GM12878 (cell line): ENCODE measurements around the gene TACSTD2. TPM values are rescaled to one million over a fixed set of nuclear protein-coding genes. Genes with fewer than 3 reads are reported as not detected.

Source experiments
- ATAC-seq: fragments of 200-7000 bp; cut with Tn5 transposase; 3 replicates; pipeline ENCODE4 v1.9.1; 2020; ENCODE audit warnings: mild to moderate bottlenecking, moderate library complexity
- BruUV-seq: library from RNA; stranded (reverse); fragments of 400-500 nt; replicated peaks from 2 replicates; lab custom pipeline; 2021; lab: Mats Ljungman, UMichigan
- CTCF ChIA-PET: fragments of 300-600 bp; sonication (Branson Sonifier 250); formaldehyde crosslinking; extraction: SDS; loops from one replicate; lab custom pipeline; 2021; ENCODE audit warnings: inconsistent platforms; lab: Yijun Ruan, JAX
- POLR2A ChIA-PET: fragments of 350-600 bp; formaldehyde crosslinking; extraction: SDS; loops from one replicate; lab custom pipeline; 2021; ENCODE audit warnings: inconsistent platforms; lab: Charles Lee
- RAD21 ChIA-PET: fragments of 300-600 bp; sonication (Branson Sonifier 250); formaldehyde crosslinking; loops from one replicate; lab custom pipeline; 2023; ENCODE audit warnings: antibody characterized with exemption; ENCODE audit not compliant: unreplicated experiment; lab: Charles Lee
- SMC1A ChIA-PET: fragments of 300-600 bp; sonication (Branson Sonifier 250); formaldehyde crosslinking; loops from one replicate; lab custom pipeline; 2023; ENCODE audit not compliant: unreplicated experiment, uncharacterized antibody; lab: Charles Lee
- DNase-seq: peaks from one replicate; pipeline ENCODE4 v3.0.0-alpha.2; 2011; ENCODE audit warnings: low read depth, low spot score
- FAIRE-seq: peaks from 3 replicates; lab custom pipeline; 2011; peaks lifted over from hg19 to GRCh38; lab: Jason Lieb, UNC
- H2AFZ ChIP-seq: 2 replicates; pipeline ENCODE4 v1.6.0; 2011; ENCODE audit warnings: low read depth, low read length, control low read depth; ENCODE audit not compliant: control insufficient read depth
- H3K27ac ChIP-seq: 2 replicates; pipeline ENCODE4 v1.5.1; 2011; ENCODE audit warnings: control low read depth; ENCODE audit not compliant: control insufficient read depth, insufficient read depth
- H3K27me3 ChIP-seq, 2 experiments: replicated peaks in 1 of 2; 2 replicates each; pipeline versions ENCODE4 v1.6.0 to v1.6.1; 2011; ENCODE audit warnings: low read length in 1 of 2; ENCODE audit not compliant: control insufficient read depth in 2 of 2, insufficient read depth in 2 of 2
- H3K36me3 ChIP-seq, 2 experiments: 2 replicates each; pipeline ENCODE4 v1.5.1; 2011; ENCODE audit warnings: low read length in 1 of 2; ENCODE audit not compliant: control insufficient read depth in 2 of 2, insufficient read depth in 2 of 2
- H3K4me1 ChIP-seq: 2 replicates; pipeline ENCODE4 v1.6.1; 2011; ENCODE audit warnings: mild to moderate bottlenecking, low read length, moderate library complexity, mixed read lengths; ENCODE audit not compliant: control insufficient read depth, insufficient read depth
- H3K4me2 ChIP-seq: 2 replicates; pipeline ENCODE4 v1.6.0; 2011; ENCODE audit warnings: control low read depth; ENCODE audit not compliant: control insufficient read depth, insufficient read depth
- H3K4me3 ChIP-seq: fragments of 200-600 bp; sonication (generic); 2 replicates; pipeline ENCODE4 v1.5.1; 2016
- H3K79me2 ChIP-seq: 2 replicates; pipeline ENCODE4 v1.6.0; 2011; ENCODE audit warnings: low read length; ENCODE audit not compliant: control insufficient read depth, insufficient read depth
- H3K9ac ChIP-seq: 2 replicates; pipeline ENCODE4 v1.8.0; 2011; ENCODE audit warnings: low read length, control low read depth, mixed read lengths; ENCODE audit not compliant: control insufficient read depth, insufficient read depth
- H3K9me3 ChIP-seq: replicated peaks from 3 replicates; pipeline ENCODE4 v1.5.1; 2011; ENCODE audit warnings: mild to moderate bottlenecking, low read length; ENCODE audit not compliant: control insufficient read depth, insufficient read depth
- H4K20me1 ChIP-seq: 2 replicates; pipeline ENCODE4 v1.6.0; 2011; ENCODE audit not compliant: control insufficient read depth, insufficient read depth
- ASH2L ChIP-seq: fragments of 300-600, 200-600 bp; sonication (generic); IDR thresholded peaks from 2 replicates; pipeline ENCODE4 v1.6.1; 2017; ENCODE audit warnings: low read depth, mild to moderate bottlenecking, borderline replicate concordance
- CEBPB ChIP-seq, 2 experiments: fragments of 150-350 bp in 1 of 2; IDR thresholded peaks; 2 replicates each; pipeline ENCODE4 v1.6.1; 2012 to 2014; ENCODE audit warnings: low read depth in 2 of 2, low read length in 2 of 2, borderline replicate concordance in 1 of 2, inconsistent platforms in 1 of 2
- CHD1 ChIP-seq: IDR thresholded peaks from 2 replicates; pipeline ENCODE4 v1.6.1; 2012; ENCODE audit warnings: low read depth, low read length, improper control_type of control experiment
- NFYA ChIP-seq: IDR thresholded peaks from 2 replicates; pipeline ENCODE4 v1.6.1; 2011; ENCODE audit warnings: low read depth, mild to moderate bottlenecking, low read length, improper control_type of control experiment, borderline replicate concordance
- NR2C1 ChIP-seq: fragments of 450-650 bp; IDR thresholded peaks from 2 replicates; pipeline ENCODE4 v1.6.1; 2017; ENCODE audit warnings: antibody characterized with exemption, mild to moderate bottlenecking, moderate library complexity
- SMARCA5 ChIP-seq: fragments of 450-650 bp; IDR thresholded peaks from 2 replicates; pipeline ENCODE4 v1.6.1; 2017; ENCODE audit warnings: mild to moderate bottlenecking
- SMC3 ChIP-seq: IDR thresholded peaks from 2 replicates; pipeline ENCODE4 v1.6.1; 2011; ENCODE audit warnings: low read length, improper control_type of control experiment, borderline replicate concordance
- SRF ChIP-seq, 2 experiments: IDR thresholded peaks; 2 replicates each; pipeline ENCODE4 v1.6.1; 2011; ENCODE audit warnings: low read depth in 2 of 2, low read length in 2 of 2, mild to moderate bottlenecking in 1 of 2, moderate library complexity in 1 of 2
- YY1 ChIP-seq: IDR thresholded peaks from 2 replicates; pipeline ENCODE4 v1.6.1; 2011; ENCODE audit warnings: low read depth, mild to moderate bottlenecking, low read length
- whole genome bisulfite sequencing: methylation state at CpG from one replicate; pipeline ENCODE4 v1.1.6; 2016; ENCODE audit warnings: low lambda C conversion rate; ENCODE audit not compliant: insufficient replicate concordance, insufficient coverage; ENCODE audit errors: missing lambda C conversion rate; 5-methylcytosine and 5-hydroxymethylcytosine counted together
- in situ Hi-C: fragments of 300-500 bp; cut with MboI; formaldehyde crosslinking; loops from 9 replicates; pipeline ENCODE4 v1.14.3; 2018; ENCODE audit warnings: mixed read lengths
- intact Hi-C: fragments of 100-400 bp; cut with micrococcal nuclease; formaldehyde crosslinking; loops from one replicate; pipeline ENCODE4 v1.14.2; 2022; ENCODE audit not compliant: unreplicated experiment
- polyA plus RNA-seq, 11 experiments: library from polyadenylated mRNA; depleted of rRNA in 4 of 11; unstranded in 6 of 11; stranded (reverse) in 5 of 11; fragments of >200 nt; fragmentation: Nextera tagmentation in 4 of 11; fragmentation: Illumina TruSeq in 1 of 11; extraction: Ambion mirVana in 4 of 11; extraction: Trizol in 1 of 11; gene quantifications; 1 replicate in 1 of 11; 2 replicates in 10 of 11; pipeline versions ENCODE4 v1.2.1 to v1.2.3, GENCODE V29; 2011 to 2016; ENCODE audit warnings: inconsistent platforms in 2 of 11, missing spikeins in 2 of 11, low read depth in 1 of 11
- total RNA-seq, 4 experiments: library from RNA; depleted of rRNA in 3 of 4; stranded (reverse); fragments of >200 nt in 3 of 4; fragmentation: Illumina TruSeq in 1 of 4; extraction: Trizol in 1 of 4; gene quantifications; 2 replicates each; pipeline versions ENCODE4 v1.2.1 to v1.2.3, GENCODE V29; 2013 to 2021
- TF ChIP-seq, protein P1 (sequence below): fragments of 150-350 bp; IDR thresholded peaks from 2 replicates; pipeline ENCODE4 v1.6.1; 2016; ENCODE audit warnings: low read depth, low read length
- TF ChIP-seq, protein P2 (sequence below): fragments of 450-650 bp; IDR thresholded peaks from 2 replicates; pipeline ENCODE4 v1.6.1; 2018; ENCODE audit warnings: borderline replicate concordance, mild to moderate bottlenecking; ENCODE audit not compliant: partially characterized antibody
- TF ChIP-seq, protein P3 (sequence below): fragments of 450-650 bp; formaldehyde crosslinking; IDR thresholded peaks from 2 replicates; pipeline ENCODE4 v1.4.0; 2022; ENCODE audit warnings: mild to moderate bottlenecking, moderate library complexity

TACSTD2 gene
- total and polyA plus RNA-seq, 10 of the 15 experiments (the other 5 are each of a cell fraction or from before 2014, with no cell fraction given) = 0.56 to 9.4 (median 3.7) TPM

DNA sequence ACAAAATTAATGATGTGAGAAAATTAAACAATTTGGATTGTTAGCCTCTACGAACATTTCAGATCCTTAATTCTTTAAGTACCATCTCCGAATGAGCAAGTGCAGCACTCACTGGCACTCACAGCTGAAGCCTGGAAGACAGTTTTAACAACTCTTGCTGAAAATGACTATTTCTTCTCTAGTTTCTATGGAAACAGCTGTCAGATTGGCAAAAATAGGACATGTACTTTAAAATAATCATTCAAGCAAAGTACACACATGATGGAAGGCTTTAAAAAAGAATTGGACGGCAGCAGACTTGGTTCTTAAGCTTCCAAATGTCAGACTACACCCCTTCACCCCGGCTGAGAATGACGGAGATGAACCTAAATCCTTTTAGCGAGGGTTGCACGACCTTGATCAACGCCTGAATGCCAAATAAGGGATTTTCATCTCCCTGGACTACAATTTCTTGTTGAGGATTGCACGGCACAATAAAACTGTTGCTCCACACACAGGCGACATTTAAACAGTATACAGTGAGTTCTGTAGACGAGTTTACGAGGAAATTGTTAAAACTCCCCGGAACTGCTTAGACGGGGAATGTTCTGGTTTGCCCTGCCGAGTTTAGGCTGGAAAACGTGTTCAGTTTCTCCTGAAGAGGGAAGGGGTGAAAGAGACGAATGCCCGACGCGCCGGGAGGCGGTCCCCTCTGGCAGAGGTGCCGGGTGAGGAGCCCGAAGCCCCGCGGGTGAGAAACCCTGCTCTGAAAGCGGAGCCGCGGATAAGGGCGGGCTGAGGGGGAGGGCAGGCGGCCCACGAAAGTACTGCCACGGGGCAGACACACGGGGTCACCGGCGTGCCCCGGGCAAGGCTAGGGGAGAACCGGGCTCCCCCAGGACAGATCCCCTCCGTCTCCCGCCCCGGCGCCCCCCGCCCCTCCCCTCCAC, 31.2 kb downstream of the TACSTD2 start:
- ChIA-PET SMC1A (interaction anchor here (0.7 to 4.8 kb wide), 13 partner anchors 9 to 1714 kb away, joined by 3 to 42 read pairs (median 4); no protein-coding TSS in a partner anchor), CTCF (interaction anchor here (0.7 to 6.2 kb wide), 14 partner anchors 9 to 670 kb away, joined by 3 to 71 read pairs (median 4); no protein-coding TSS in a partner anchor), RAD21 (interaction anchor here (0.8 to 4.1 kb wide), 12 partner anchors 10 to 1714 kb away, joined by 3 to 35 read pairs (median 4); no protein-coding TSS in a partner anchor), POLR2A (no interaction called here)
- BruUV-seq = no TSS peak
- FAIRE-seq = peak; percentile 41
- Histone ChIP-seq H2AFZ (peak overlapping the region; percentile 98), H3K4me3 (peak overlapping the region; percentile 93), H3K27ac (peak overlapping the region; percentile 67), H3K9ac (peak overlapping the region; percentile 81), H3K9me3 (no peaks in the 10 kb centered on the region), H3K79me2 (peaks cover 10% of the 10 kb centered on the region), H3K36me3 (no peaks in the 10 kb centered on the region), H3K4me2 (peak overlapping the region; percentile 81), H3K27me3 (no peaks in the 10 kb centered on the region), H3K4me1 (no peaks in the 10 kb centered on the region), H4K20me1 (no peaks in the 10 kb centered on the region)
- 1% methylated on average over 32 of the region's 43 CpGs for WGBS
- intact Hi-C loops = loop anchor here (1.0 to 5.0 kb wide), 6 partner anchors 27 to 1714 kb away; no protein-coding TSS in a partner anchor
- peak; percentile 87 for ATAC-seq
- in situ Hi-C loops = no loop called here
- peak; percentile 11 for DNase-seq
- TF ChIP-seq, protein P1, sequence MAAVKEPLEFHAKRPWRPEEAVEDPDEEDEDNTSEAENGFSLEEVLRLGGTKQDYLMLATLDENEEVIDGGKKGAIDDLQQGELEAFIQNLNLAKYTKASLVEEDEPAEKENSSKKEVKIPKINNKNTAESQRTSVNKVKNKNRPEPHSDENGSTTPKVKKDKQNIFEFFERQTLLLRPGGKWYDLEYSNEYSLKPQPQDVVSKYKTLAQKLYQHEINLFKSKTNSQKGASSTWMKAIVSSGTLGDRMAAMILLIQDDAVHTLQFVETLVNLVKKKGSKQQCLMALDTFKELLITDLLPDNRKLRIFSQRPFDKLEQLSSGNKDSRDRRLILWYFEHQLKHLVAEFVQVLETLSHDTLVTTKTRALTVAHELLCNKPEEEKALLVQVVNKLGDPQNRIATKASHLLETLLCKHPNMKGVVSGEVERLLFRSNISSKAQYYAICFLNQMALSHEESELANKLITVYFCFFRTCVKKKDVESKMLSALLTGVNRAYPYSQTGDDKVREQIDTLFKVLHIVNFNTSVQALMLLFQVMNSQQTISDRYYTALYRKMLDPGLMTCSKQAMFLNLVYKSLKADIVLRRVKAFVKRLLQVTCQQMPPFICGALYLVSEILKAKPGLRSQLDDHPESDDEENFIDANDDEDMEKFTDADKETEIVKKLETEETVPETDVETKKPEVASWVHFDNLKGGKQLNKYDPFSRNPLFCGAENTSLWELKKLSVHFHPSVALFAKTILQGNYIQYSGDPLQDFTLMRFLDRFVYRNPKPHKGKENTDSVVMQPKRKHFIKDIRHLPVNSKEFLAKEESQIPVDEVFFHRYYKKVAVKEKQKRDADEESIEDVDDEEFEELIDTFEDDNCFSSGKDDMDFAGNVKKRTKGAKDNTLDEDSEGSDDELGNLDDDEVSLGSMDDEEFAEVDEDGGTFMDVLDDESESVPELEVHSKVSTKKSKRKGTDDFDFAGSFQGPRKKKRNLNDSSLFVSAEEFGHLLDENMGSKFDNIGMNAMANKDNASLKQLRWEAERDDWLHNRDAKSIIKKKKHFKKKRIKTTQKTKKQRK = no peak
- TF ChIP-seq SMARCA5 (0 out of 2 replicates have a peak, but pooled peaks have one; percentile 14), NR2C1 (no peak), YY1 (no peak), CHD1 (no peak), NFYA (no peak), ASH2L (no peak), SMC3 (no peak), SRF (IDR thresholded peaks at IDR 0.05; ENCODE audit: low read depth in 2 of 2, low read length in 2 of 2) (peak in 1 of 2 experiments; percentile 72; a peak in 1 of 4 replicates), CEBPB (IDR thresholded peaks at IDR 0.05; ENCODE audit: borderline replicate concordance in 1 of 2, low read depth in 2 of 2, low read length in 2 of 2) (no peak)
- TF ChIP-seq, protein P2, sequence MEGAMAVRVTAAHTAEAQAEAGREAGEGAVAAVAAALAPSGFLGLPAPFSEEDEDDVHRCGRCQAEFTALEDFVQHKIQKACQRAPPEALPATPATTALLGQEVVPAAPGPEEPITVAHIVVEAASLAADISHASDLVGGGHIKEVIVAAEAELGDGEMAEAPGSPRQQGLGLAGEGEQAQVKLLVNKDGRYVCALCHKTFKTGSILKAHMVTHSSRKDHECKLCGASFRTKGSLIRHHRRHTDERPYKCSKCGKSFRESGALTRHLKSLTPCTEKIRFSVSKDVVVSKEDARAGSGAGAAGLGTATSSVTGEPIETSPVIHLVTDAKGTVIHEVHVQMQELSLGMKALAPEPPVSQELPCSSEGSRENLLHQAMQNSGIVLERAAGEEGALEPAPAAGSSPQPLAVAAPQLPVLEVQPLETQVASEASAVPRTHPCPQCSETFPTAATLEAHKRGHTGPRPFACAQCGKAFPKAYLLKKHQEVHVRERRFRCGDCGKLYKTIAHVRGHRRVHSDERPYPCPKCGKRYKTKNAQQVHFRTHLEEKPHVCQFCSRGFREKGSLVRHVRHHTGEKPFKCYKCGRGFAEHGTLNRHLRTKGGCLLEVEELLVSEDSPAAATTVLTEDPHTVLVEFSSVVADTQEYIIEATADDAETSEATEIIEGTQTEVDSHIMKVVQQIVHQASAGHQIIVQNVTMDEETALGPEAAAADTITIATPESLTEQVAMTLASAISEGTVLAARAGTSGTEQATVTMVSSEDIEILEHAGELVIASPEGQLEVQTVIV = no peak
- TF ChIP-seq, protein P3, sequence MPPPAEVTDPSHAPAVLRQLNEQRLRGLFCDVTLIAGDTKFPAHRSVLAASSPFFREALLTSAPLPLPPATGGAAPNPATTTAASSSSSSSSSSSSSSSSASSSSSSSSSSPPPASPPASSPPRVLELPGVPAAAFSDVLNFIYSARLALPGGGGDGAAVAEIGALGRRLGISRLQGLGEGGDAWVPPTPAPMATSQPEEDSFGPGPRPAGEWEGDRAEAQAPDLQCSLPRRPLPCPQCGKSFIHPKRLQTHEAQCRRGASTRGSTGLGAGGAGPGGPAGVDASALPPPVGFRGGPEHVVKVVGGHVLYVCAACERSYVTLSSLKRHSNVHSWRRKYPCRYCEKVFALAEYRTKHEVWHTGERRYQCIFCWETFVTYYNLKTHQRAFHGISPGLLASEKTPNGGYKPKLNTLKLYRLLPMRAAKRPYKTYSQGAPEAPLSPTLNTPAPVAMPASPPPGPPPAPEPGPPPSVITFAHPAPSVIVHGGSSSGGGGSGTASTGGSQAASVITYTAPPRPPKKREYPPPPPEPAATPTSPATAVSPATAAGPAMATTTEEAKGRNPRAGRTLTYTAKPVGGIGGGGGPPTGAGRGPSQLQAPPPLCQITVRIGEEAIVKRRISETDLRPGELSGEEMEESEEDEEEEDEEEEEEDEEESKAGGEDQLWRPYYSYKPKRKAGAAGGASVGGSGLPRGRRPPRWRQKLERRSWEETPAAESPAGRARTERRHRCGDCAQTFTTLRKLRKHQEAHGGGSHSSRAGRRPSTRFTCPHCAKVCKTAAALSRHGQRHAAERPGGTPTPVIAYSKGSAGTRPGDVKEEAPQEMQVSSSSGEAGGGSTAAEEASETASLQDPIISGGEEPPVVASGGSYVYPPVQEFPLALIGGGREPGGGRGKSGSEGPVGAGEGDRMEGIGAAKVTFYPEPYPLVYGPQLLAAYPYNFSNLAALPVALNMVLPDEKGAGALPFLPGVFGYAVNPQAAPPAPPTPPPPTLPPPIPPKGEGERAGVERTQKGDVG (CRISPR knock-in tag) = no peak
